GM12892 (cell line): ENCODE data around the gene C19orf85.

ENCODE experiments used
- POLR2A ChIP-seq: IDR thresholded peaks from 2 replicates; pipeline ENCODE4 v1.6.1; 2011; ENCODE audit warnings: low read depth, low read length, control low read depth
- POLR2AphosphoS5 ChIP-seq: IDR thresholded peaks from 2 replicates; pipeline ENCODE4 v1.6.1; 2011; ENCODE audit warnings: low read depth, low read length, control low read depth
- TAF1 ChIP-seq: IDR thresholded peaks from 2 replicates; pipeline ENCODE4 v1.6.1; 2011; ENCODE audit warnings: low read depth, mild to moderate bottlenecking, control low read depth, low read length, borderline replicate concordance

DNA sequence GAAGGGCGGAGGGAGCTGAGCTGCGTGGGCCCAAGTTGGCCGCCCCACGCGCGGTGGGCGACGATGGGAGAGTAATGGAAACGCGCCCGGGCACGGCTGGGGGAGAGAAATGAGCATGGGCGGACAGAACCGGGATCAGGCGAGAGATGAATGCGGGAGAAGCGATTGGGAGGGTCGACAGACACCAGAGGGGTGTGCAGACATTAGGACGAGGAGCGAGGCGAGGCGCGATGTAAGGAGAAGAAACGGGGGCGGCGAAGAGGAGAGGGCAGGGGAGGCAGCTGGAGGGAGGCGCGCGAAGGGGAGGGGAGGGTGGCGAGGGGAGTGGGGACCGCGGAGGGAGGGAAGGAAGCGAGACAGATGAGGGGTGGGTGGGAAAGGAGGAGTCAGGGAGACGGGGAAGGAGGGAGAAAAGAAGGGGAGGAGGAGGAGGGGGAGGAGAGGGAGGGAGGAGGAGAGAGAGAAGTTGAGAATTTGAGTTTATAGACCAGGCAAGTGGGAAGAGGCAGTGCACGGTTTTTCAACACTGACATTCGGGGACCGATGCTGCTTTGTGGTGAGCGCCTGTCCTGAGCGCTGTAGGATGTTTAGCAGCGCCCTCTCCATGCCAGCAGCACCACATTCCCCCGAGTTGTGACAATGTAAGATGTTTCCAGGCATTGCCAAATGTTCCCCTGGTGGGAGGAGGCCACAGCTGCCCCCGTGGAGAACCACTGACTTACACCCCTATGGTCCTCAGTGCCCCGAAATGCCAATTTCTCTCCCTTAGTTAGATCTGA lies 21.3 kb downstream of the C19orf85 start, which contains the start of gene SHISA7:
- no peak for TF ChIP-seq POLR2A
- no peak for TF ChIP-seq TAF1
- no peak for TF ChIP-seq POLR2AphosphoS5
